ENCODE measurements around the gene ASXL3. TPM values are rescaled to one million over a fixed set of nuclear protein-coding genes. Genes with fewer than 3 reads are reported as not detected.

The ASXL3 gene
- total and polyA plus RNA-seq, 10 of the 15 experiments (the other 5 are each of a cell fraction or from before 2014, with no cell fraction given): 0.15 TPM; not detected in 9

GRCh38 chr18:33656889-33657448, 79.0 kb downstream of the ASXL3 start:
- H3K9ac ChIP-seq (ENCODE audit: control insufficient read depth, insufficient read depth, low read length): no peak overlapping the region
- no peaks in the 10 kb centered on the region for H3K9me3 ChIP-seq (replicated peaks; ENCODE audit: control insufficient read depth, insufficient read depth, low read length)
- no peaks in the 10 kb centered on the region for H3K36me3 ChIP-seq (ENCODE audit: control insufficient read depth in 2 of 2, insufficient read depth in 2 of 2, low read length in 1 of 2)
- H4K20me1 ChIP-seq (ENCODE audit: control insufficient read depth, insufficient read depth): no peaks in the 10 kb centered on the region
- H3K27me3 ChIP-seq (replicated peaks in 1 of 2; ENCODE audit: control insufficient read depth in 2 of 2, insufficient read depth in 2 of 2, low read length in 1 of 2): no peaks in the 10 kb centered on the region; a peak in 1 of 4 replicates
- no peak overlapping the region for H2AFZ ChIP-seq (ENCODE audit: control insufficient read depth, low read depth, low read length)
- no peak overlapping the region for H3K4me2 ChIP-seq (ENCODE audit: control insufficient read depth, insufficient read depth)
- no peak overlapping the region for H3K4me3 ChIP-seq
- SMC1A ChIA-PET (ENCODE audit: uncharacterized antibody, unreplicated experiment): no interaction called here
- no peaks in the 10 kb centered on the region for H3K4me1 ChIP-seq (ENCODE audit: control insufficient read depth, insufficient read depth, low read length)
- in situ Hi-C loops (cut with MboI) (no loop called here), intact Hi-C loops (cut with micrococcal nuclease; ENCODE audit: unreplicated experiment) (no loop called here)
- FAIRE-seq: no peak
- H3K27ac ChIP-seq (ENCODE audit: control insufficient read depth, insufficient read depth): no peak overlapping the region
- TF ChIP-seq TCF12 (IDR thresholded peaks at IDR 0.05; ENCODE audit: low read depth, low read length) (no peak), MEF2B (IDR thresholded peaks at IDR 0.05; ENCODE audit: partially characterized antibody, poor library complexity, severe bottlenecking) (no peak), E2F4 (IDR thresholded peaks at IDR 0.05; ENCODE audit: low read depth, low read length) (no peak), BCLAF1 (IDR thresholded peaks at IDR 0.05) (no peak), SRF (IDR thresholded peaks at IDR 0.05; ENCODE audit: low read depth in 2 of 2, low read length in 2 of 2) (no peak), ESRRA (IDR thresholded peaks at IDR 0.05; ENCODE audit: low read length) (no peak), PBX3 (IDR thresholded peaks at IDR 0.05; ENCODE audit: insufficient replicate concordance, low read depth, low read length) (no peak), HDAC6 (IDR thresholded peaks at IDR 0.05; ENCODE audit: unreplicated experiment) (no peak), SPI1 (IDR thresholded peaks at IDR 0.05; ENCODE audit: borderline replicate concordance, insufficient read depth, low read depth, low read length) (no peak), RFX5 (IDR thresholded peaks at IDR 0.05; ENCODE audit: low read depth, low read length) (no peak), RAD51 (IDR thresholded peaks at IDR 0.05) (no peak), SUZ12 (IDR thresholded peaks at IDR 0.05; ENCODE audit: unreplicated experiment) (no peak), EED (IDR thresholded peaks at IDR 0.05; ENCODE audit: low read depth) (no peak)
- H3K79me2 ChIP-seq (ENCODE audit: control insufficient read depth, insufficient read depth, low read length): no peaks in the 10 kb centered on the region
- DNase-seq (ENCODE audit: low read depth, low spot score): no peak
- RAD21 ChIA-PET (ENCODE audit: unreplicated experiment): no interaction called here
- CTCF ChIA-PET: no interaction called here
- no TSS peak for BruUV-seq (replicated peaks)
- WGBS (ENCODE audit: insufficient coverage, insufficient replicate concordance, low lambda C conversion rate, missing lambda C conversion rate): 15% methylated on average over 2 of the region's 2 CpGs
- no peak for ATAC-seq
- POLR2A ChIA-PET: no interaction called here

All from GM12878 (cell line).